ENCODE results near the gene MAML2.

- TF ChIP-seq CTCF (IDR thresholded peaks at IDR 0.05) (no peak), ZFX (IDR thresholded peaks at IDR 0.05; ENCODE audit: borderline replicate concordance) (no peak)
Measured at GRCh38 chr11:96036863-96037262, 306.1 kb downstream of the MAML2 start.

All from 22Rv1 (cell line).